ENCODE measurements around the gene SMIM14.
"Not testable (repeated sequence)": the region's sequence is repeated elsewhere in the genome, so short reads cannot be mapped to it uniquely, and the experiment has no call there.

SMIM14 gene

DNA sequence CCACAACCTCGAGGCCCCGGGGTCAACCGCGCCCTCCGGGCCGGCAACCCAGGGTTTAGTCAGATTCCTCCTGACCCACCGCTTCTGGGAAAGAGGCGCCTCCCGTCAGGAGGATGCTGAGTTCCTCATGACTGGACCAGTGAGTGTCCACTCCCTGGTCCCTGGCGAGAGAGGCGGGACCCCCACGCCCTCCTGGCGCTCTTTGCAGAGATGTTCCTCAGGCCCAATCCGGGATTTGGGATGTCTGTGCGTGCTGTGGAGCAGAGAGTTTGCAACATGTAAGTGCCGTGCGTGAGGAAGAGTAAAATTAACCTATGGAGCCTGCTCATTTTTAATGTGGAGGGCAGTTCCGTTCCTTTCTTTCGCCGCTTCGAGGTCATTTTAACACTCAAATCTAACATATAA lies 110.6 kb downstream of the SMIM14 start:
- no peak for DNase-seq

DNA sequence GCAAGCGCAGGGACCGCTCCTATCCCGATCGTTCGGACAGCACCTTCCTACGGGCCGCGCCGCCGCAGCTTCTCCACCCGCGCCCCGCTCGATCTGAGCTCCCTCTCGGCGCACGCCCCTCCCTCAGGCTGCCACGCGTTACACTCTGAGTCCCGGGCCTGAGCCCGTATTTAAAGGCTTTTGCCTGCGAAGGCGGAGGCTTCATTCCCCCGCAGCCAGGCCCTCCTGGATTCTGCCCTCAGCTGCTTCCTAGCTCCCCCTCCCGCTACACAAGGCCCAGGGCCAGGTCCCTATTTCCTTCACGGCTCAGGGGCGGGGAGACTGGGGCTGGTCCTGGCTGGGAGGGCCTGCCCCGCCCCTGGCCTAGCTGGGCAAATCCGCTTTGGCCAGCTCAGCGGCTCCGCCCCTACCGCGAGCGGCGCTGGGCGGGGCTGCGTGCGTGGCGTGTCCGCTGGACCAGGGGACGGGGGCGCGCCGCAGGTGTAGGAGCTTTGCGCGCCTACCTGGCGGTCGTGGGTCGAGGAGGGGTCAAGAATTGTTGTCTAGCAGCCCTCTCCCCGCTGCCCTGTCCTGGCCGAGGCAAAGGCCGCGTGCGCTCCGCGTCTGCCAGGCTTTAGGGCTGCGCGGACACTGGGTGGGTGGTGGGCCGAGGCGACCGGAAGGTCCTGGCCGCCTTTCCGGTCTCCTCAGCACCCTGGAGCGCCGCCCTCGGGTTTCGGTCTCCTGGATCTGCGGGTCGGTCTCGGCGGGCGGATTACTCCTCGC lies 111.2 kb downstream of the SMIM14 start, which contains the start of gene UGDH:
Gene UGDH, minus strand, starts transcription at position 144 of the 765 bp plus-strand sequence. CDS start 5,927 bp downstream, outside the sequence.
- peak; percentile 40 for DNase-seq

DNA sequence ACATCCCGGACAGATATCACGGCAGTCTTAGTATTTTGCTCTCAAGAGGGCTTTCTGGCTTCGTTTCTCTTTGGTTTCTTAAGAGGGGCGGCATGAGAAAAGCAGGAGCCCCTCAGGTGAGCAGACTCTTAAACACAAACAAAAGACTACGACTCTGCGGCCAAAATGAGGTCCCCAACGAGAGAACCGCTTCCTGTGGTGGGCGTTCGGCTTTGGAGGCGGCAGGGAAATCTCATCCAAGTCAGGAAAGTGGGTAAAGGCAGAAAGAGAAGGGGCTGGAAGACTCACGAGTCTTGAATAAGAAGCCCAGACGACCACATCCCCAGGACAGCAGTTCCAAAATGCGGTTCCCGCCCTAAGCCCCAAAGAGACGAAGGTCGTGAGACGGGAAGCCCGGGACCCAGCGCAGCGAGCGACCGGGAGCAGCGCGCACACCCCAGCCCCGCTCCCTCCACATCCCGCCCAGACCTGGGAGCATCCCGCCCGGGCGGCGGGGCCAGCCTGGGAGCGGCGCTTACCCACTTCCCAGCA lies 111.8 kb downstream of the SMIM14 start:
- no peak for DNase-seq

DNA sequence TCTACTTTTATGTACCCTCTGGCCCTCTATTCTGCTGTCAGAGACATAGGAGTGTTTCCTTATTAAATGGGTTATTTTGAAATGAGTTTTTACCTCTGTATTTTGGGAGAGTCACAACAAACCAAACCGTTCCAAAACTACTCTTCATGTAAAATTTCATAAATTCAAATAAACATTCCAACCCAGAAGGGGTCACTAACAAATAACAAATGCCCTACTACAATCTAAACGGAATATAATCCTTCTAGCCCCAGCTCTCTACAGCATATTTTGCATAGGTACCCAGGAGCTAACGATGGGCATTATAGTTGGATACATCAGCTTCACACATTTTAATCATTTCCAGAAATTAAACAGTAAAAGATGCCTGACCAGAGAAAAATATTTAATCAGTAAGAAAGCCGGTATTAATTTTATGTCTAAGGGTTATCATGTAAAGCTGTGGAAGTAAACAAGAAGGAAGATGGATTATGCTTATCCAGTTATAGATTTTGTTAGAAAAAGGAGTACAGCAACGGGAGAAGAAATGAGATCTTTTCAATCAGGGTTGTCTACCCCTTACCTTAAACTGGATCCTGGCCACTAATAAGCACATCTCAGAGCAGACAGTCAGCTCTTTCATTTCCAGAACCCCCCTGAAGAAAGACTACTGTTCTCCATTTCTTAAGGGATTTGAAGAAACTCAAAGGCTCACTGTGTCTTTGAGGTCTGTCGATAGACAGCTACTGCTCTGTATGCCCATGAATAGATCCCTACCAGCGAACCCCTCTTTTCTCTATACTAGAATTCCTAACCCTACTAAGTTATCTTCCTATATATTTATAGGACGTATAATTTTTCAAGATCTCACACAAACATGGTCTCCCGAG lies 112.6 kb downstream of the SMIM14 start:
- DNase-seq = no peak

DNA sequence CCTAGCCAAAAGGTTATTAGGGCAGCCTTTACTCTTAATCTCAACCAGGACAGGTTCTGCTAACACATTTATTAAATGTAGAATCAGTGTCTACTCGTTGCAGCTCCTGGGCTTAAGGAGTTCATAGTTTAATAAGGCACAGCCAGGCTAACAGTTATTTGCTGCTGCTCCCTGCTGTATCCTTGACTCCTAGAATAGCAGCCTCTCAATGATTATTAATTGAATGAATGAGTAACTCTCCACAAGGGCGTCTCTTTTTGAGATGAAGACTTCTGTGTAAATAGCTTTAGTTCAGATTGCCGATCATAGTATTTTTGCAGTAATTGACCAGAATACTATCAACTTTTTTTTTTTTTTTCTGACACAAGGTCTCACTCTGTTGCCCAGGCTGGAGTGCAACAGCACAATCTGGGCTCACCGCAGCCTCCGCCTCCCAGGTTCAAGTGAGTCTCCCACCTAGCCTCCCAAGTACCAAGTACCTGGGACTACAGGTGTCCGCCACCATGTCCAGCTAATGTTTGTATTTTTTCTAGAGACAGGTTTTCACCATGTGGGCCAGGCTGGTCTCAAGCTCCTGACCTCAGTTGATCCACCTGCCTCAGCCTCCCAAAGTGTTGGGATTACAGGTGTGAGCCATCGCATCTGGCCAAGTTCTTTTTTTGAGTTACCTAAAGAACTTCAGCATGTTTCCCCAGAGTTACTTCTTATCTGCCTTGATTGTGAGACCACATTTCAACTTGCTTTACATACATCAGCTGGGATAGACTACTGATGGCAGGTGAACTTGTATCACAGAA lies 114.3 kb downstream of the SMIM14 start:
- no peak for DNase-seq

DNA sequence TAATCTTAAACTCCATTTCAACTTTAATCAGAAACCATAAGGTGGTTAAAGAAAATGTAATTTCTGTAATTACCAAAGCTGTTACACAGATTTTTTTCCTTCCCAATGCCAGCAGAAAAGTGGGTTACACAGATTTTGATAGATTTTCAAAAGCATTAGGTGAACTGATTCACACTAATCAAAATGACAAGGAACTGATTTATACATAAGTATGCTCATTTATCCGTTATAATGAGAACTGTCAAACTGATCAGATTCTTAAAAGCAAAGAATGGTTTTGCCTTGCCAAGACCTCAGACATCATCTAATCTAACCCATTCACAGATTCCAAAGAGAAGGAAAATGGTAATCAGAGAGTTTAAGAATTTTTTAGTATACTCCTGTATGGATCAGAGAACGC lies 116.6 kb downstream of the SMIM14 start:
- DNase-seq = no peak

DNA sequence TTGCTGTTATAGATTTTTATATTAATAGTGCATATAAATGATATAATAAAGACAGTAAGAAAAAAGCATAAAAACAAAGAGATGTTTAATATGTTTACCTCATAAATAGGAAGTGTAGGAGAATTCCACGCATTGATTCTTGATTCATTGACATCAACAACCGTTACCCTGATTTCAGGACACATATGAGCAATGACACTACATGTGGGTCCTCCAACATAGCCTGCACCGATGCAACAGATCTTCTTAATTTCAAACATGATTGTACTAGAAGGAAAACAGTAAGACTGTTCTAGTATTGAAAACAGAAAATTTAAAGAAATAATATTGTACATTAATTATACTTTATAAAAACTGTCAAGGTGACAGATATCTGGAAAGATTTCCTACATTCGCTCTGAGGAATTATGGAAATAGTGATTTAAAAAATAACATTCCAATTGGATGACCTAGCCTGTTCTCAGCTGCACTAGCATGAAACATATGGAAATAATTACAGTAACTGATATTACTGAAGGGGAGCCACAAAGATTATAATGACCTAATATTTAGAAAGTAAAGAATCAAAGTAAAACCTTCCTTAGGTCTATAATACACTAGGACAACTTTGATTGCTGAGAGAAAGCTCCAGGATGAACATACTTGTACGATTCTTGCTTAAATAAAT lies 117.3 kb downstream of the SMIM14 start:
- no peak for DNase-seq

DNA sequence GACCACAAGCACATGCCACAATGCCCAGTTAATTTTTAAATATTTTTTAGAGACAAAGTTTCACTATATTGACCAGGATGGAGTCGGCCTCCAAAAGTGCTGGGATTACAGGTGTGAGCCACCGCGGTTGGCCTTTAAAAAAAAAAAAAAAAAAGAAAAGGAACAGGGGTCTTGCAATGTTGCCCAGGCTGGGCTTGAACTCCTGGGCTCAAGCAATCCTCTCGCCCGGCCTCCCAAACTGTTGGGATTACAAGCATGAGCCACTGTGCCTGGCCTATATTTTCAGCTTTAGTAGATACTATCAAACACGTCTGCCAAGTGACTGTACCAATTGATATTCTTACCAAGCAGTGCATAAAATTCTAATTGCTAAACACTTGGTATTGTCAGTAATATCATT lies 120.2 kb downstream of the SMIM14 start:
- no peak for DNase-seq

DNA sequence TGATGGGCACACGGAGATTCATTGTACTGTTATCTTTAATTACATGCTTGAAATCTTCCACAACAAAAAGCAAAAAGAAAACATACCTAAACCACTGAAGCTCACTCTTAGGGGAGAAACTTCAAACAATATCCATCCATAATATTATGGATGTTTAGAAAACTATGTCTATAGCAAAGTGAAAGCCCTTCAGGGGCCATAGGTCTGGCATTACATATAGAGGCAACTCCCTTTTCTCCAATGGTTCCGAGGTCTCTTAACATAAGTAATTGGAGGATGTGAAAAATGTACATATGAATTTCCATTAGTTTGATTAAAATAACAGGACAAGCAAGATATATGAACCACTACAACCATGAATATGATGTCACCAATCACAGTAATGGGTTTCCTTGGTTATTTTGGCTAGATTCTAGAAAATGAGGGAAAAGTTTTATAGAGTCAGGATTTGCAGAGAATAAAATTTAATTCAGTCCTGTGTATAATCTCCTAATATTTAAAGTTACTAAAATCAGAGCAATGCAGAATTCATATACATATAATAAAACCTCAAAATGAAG lies 122.2 kb downstream of the SMIM14 start:
- DNase-seq = no peak

DNA sequence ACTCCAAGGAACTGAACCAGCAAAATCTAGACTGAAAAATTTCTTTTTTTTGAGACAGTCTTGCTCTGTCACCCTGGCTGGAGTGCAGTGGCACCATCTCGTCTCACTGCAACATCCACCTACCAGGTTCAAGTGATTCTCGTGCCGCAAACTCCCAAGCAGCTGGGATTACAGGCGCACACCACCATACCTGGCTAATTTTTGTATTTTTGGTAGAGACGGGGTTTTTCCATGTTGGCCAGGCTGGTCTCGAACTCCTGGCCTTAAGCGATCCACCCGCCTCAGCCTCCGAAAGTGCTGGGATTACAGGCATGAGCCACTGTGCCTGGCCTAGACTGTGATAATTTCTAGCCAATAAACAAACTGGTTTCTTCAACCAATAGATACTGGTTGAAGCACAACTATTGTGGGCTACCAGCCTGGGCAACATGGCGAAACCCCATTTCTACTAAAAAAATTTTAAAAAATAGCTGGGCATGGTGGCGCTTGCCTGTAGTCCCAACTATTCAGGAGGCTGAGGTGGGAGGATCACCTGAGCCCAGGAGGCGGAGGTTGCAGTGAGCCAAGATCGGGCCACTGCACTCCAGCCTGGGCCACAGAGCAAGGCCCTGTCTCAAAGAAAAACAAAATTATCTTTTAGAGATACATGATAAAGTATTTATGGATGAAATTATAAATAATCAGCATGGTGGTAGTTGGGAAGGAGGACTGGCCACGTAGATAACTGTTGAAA lies 122.8 kb downstream of the SMIM14 start:
- DNase-seq = not testable (repeated sequence)

DNA sequence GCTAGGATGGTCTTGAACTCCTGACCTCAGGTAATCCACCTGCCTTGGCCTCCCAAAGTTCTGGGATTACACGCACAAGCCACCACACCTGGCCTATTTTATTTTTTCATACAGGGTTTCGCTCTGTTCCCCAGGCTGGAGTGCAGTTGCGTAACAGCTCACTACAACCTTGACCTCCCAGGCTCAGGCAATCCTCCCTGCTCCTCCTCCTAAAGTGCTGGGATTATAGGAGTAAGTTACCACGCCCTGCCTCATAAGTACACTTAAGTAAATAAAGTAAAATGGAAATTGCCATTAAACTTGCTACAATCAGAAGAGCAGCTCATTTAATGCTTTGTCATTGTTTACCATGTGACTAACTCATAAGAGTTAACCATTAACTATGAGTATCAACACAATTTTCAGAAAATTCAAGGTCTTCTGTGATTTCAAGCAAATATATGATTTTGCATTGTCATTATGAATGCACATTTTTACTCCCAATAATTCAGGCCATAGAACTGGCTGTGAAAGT lies 123.7 kb downstream of the SMIM14 start:
- no peak for DNase-seq

DNA sequence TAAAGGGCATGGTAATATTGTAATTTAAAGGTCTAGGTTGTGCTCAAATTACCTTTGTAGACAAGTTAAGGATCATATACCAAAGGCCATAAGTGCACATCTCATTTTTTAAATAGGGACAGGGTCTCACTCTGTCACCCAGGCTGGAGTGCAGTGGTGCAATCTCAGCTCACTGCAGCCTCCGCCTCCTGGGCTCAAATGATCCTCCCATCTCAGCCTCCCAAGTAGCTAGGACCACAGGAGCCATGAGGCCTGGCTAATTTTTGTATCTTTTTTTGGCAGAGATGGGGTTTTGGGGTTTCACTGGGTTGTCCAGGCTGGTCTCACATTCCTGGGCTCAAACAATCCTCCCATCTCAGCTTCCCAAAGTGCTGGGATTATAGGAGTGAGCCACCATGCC lies 124.4 kb downstream of the SMIM14 start:
- DNase-seq = not testable (repeated sequence)

DNA sequence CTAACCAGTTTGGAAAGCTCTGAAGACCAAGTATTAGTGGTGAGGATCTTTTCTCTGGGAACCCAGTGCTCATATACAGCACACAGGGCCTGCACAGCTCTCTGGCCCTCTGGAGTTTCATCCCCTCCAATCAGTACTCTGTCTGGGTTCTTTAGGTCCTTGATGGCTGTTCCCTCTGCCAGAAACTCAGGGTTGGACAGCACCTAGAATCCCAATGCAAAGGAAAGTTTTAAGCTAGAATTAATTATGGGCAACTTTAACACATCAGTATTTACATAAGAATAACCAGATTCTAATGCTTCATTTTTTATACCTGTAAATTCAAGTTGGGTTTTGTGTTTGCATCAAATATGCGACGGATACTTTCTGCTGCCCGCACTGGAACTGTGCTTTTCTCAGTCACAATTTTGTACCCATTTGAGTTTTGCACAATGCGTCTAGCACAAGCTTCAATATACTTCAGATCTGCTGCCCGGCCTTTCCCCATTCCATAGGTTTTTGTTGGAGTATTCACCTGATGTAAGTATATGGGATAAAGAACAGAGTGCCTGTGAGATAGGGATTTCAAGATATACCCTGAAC lies 128.2 kb downstream of the SMIM14 start:
- no peak for DNase-seq

DNA sequence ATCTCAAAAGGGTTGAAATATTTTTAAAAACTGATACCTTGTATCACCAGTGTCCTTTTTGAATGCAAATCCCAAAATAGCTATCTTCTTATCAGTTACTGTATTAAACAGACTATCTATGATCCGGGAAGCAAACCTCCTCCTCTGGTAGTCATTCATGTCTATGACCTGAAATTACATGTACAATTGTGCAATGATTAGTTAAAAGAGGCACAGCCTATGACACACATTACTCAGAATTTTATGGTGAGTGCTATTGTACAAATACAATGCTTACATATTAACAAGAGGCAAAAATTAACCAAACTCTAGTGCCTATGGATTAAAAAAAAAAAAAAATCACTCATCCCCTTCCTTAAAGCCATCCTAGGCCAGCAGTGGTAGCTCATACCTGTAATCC lies 133.1 kb downstream of the SMIM14 start:
- no peak for DNase-seq

DNA sequence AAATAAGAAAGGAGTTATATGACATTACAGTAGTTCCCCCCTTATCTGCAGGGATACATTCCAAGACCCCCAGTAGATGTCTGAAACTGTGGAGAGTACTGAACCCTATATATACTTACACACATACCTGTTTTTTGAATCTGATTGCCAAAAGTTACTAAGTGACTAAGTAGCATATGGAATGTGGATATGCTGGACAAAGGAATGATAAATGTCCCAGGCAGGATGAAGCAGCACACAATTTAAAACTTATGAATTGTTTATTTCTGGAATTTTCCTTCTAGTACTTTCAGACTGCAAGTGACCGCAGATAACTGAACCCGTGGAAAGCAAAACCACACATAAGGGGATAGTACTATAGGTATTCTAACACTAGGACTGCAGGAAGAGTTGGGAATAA lies 134.1 kb downstream of the SMIM14 start:
- DNase-seq = no peak

DNA sequence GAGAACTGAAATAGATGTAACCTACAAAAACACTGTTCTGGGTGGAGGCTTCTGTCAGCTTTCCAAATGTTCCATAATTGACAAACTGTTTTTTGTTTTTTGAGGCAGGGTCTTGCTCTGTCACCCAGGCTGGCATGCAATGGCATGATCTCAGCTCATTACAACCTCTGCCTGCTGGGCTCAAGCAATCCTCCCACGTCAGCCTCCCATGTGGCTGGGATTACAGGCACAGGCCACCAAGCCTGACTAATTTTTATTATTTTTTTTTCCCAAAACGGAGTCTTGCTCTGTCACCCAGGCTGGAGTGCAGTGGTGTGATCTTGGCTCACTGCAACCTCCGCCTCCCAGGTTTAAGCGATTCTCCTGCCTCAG lies 136.0 kb downstream of the SMIM14 start:
- DNase-seq = not testable (repeated sequence)

DNA sequence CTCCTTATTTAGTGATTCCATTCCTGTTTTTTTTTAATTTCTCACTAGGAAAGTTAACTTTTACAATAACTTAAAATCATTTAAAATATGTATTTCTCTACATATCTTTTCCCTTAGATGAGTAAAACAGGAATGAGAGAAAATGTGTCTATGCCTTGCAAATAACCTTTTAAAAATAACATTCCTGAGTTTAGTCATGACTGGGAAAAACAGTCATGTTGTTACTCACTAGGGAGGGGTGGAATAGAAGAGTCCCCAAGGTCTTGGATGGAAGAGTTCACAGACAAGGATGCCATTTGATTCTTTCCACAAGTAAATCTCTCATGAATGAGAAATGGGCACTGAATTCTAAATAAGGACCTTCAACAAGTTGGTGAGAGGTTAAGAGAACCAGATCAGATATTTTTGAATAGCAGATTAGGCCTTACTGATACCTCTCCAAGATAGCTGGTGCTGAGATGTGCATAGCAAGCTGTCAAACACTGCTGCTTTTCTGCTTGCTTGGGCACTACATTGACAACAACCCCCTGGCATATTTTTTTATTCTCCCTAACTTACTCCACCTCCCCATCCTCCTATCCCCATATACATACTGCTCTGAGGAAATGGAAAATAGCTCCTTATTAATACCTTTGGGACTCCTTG lies 136.5 kb downstream of the SMIM14 start:
- no peak for DNase-seq

DNA sequence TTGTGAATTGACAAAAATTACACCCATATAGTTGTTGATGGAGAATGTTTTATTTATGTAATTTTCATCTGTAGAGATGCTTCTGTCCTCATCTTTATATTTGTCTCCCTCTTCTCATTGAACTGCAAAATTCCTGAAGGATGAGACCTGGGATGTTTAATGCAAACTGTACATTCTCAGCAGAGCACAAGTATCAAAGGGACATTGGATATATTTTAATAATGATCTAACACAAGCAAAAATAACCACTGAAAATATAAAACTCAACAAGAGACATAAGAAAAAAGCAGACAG lies 140.0 kb downstream of the SMIM14 start:
- DNase-seq = no peak

DNA sequence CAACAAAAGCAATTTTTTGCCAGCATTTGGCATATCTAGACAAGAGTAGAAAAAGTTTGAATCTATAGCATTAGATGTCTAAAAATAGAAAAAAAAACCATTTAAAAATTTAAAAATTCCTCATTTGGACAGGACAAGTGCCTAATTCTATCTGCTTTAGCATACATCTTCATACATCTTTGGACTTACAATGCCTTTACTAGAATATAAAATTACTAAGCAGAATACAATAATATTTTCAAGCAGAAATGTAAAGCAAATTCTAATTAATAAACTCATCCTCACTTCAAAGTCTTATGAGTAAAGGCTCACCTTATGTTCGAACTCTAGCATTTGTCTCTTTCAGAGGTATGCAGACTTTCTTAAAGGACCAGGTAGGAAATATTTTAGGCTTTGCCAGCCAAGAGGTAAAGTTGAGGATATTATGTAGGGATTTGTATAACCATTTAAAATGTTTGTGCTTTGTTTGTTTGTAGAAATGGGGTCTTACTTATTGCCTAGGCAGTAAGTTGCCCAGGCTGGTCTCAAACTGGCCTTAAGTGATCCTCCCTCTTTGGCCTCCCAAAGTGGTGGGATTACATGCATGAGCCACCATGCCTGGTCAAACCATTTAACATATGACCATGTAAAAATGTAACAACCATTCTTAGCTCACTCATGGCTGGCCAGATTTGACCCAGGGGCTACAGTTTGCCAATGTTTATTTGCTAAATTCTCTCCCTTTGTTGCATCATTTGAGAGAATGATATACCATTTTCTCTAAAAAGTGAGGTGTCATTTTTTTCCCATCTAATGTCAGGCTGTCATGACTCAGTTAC lies 140.5 kb downstream of the SMIM14 start:
- no peak for DNase-seq
